ENCODE measurements around the gene EYA2. TPM values are rescaled to one million over a fixed set of nuclear protein-coding genes. Genes with fewer than 3 reads are reported as not detected.

Gene EYA2
- total and polyA plus RNA-seq, 2 donors (not counting 1 experiment from before 2014, with no cell fraction given), result 1.1 to 2.8 TPM

DNA sequence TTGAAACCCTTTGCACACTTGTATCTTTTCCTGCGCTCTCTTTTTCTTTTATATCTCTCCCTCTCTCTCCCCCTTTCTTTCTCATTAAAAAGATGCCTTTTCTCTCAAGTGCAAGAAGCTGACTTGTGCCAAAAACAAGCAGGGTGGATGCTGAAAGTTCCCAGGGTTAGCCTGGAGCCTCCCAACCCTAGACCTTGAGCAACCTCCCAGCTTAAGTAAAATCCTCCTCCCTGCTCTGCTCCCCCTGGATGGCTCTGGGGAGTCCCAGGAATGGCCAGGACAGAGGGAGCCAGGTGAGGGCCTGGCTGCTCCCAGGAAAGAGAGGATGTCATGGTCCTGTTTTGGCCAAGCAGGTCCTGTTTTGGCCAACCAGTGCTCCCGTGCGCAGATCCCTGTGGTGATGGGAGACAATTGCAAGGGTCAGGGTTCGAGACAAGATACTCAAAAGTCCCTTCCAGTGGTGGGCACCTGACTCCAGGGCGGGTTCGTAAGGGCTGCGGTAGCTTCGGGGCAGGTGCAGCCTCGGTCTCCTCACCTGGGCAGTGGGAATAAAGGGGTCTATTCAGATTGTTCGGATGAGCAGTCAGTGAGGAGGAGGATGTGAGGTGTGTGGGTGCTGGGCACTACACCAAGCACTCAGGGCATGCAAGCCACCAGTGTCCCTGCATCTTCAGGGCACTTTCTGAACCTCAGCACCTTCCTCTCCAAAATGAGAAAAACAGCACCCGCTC, 49.4 kb downstream of the EYA2 start:
- Histone ChIP-seq H3K79me2 (ENCODE audit: control insufficient read depth, insufficient read depth, low read length) (no peaks in the 10 kb centered on the region), H3K36me3 (replicated peaks in 1 of 2; ENCODE audit: control extremely low read depth in 1 of 2, control insufficient read depth in 1 of 2, extremely low read depth in 1 of 2, insufficient read depth in 2 of 2, low read length in 1 of 2) (no peaks in the 10 kb centered on the region), H3K9ac (ENCODE audit: low read length) (no peak overlapping the region), H3K9me3 (ENCODE audit: control extremely low read depth in 1 of 3, control insufficient read depth in 2 of 3, insufficient read depth in 1 of 3, low read length in 2 of 3) (no peaks in the 10 kb centered on the region), H4K20me1 (ENCODE audit: control insufficient read depth, insufficient read depth, low read length, poor library complexity, severe bottlenecking) (no peaks in the 10 kb centered on the region), H3K4me1 (ENCODE audit: control insufficient read depth in 2 of 2, insufficient read depth in 2 of 2, low read length in 2 of 2) (no peaks in the 10 kb centered on the region), H2AFZ (ENCODE audit: insufficient read depth, low read depth, low read length, poor library complexity, severe bottlenecking) (no peak overlapping the region), H3K27ac (ENCODE audit: low read length in 2 of 2) (no peak overlapping the region), H3K4me3 (ENCODE audit: control extremely low read depth in 1 of 5, extremely low read depth in 1 of 5, insufficient read depth in 1 of 5, low read depth in 2 of 5, low read length in 4 of 5) (no peak overlapping the region), H3K4me2 (replicated peaks; ENCODE audit: low read depth, low read length, poor library complexity, severe bottlenecking) (no peak overlapping the region), H3K27me3 (replicated peaks in 1 of 4; ENCODE audit: control extremely low read depth in 1 of 4, control insufficient read depth in 3 of 4, insufficient read depth in 4 of 4, low read length in 3 of 4) (peaks cover 0 to 2% (median 0%) of the 10 kb centered on the region in 4 experiments)
- DNase-seq, result no peak
- Mint-ChIP-seq H3K9me3 (ENCODE audit: insufficient read depth) (no peaks in the 10 kb centered on the region), H3K27me3 (peaks cover 3% of the 10 kb centered on the region), H3K4me1 (no peaks in the 10 kb centered on the region), H3K4me3 (no peak overlapping the region), H3K27ac (no peak overlapping the region)
- TF ChIP-seq, protein P1, sequence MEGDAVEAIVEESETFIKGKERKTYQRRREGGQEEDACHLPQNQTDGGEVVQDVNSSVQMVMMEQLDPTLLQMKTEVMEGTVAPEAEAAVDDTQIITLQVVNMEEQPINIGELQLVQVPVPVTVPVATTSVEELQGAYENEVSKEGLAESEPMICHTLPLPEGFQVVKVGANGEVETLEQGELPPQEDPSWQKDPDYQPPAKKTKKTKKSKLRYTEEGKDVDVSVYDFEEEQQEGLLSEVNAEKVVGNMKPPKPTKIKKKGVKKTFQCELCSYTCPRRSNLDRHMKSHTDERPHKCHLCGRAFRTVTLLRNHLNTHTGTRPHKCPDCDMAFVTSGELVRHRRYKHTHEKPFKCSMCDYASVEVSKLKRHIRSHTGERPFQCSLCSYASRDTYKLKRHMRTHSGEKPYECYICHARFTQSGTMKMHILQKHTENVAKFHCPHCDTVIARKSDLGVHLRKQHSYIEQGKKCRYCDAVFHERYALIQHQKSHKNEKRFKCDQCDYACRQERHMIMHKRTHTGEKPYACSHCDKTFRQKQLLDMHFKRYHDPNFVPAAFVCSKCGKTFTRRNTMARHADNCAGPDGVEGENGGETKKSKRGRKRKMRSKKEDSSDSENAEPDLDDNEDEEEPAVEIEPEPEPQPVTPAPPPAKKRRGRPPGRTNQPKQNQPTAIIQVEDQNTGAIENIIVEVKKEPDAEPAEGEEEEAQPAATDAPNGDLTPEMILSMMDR (IDR thresholded peaks at IDR 0.05), result no peak
- no peak for TF ChIP-seq EZH2 (IDR thresholded peaks at IDR 0.05; ENCODE audit: borderline replicate concordance, insufficient read depth, low read depth, low read length, poor library complexity, severe bottlenecking)
- CTCF ChIA-PET, result no interaction called here
- intact Hi-C loops (cut with micrococcal nuclease), result no loop called here
- 88% methylated on average over 7 of the region's 11 CpGs for WGBS (ENCODE audit: insufficient coverage)
- no peak for ATAC-seq (ENCODE audit: low read depth)
- POLR2A ChIA-PET, result no interaction called here

GRCh38 chr20:46945465-46945864, 50.8 kb downstream of the EYA2 start:
- Histone ChIP-seq H3K4me2 (replicated peaks; ENCODE audit: low read depth, low read length, poor library complexity, severe bottlenecking) (no peak overlapping the region), H3K9me3 (ENCODE audit: control extremely low read depth in 1 of 3, control insufficient read depth in 2 of 3, insufficient read depth in 1 of 3, low read length in 2 of 3) (no peaks in the 10 kb centered on the region), H3K27ac (ENCODE audit: low read length in 2 of 2) (no peak overlapping the region), H3K27me3 (replicated peaks in 1 of 4; ENCODE audit: control extremely low read depth in 1 of 4, control insufficient read depth in 3 of 4, insufficient read depth in 4 of 4, low read length in 3 of 4) (peaks cover 0 to 2% (median 0%) of the 10 kb centered on the region in 4 experiments), H3K9ac (ENCODE audit: low read length) (no peak overlapping the region), H3K36me3 (replicated peaks in 1 of 2; ENCODE audit: control extremely low read depth in 1 of 2, control insufficient read depth in 1 of 2, extremely low read depth in 1 of 2, insufficient read depth in 2 of 2, low read length in 1 of 2) (no peaks in the 10 kb centered on the region), H3K4me3 (ENCODE audit: control extremely low read depth in 1 of 5, extremely low read depth in 1 of 5, insufficient read depth in 1 of 5, low read depth in 2 of 5, low read length in 4 of 5) (no peak overlapping the region), H2AFZ (ENCODE audit: insufficient read depth, low read depth, low read length, poor library complexity, severe bottlenecking) (no peak overlapping the region), H3K4me1 (ENCODE audit: control insufficient read depth in 2 of 2, insufficient read depth in 2 of 2, low read length in 2 of 2) (no peaks in the 10 kb centered on the region), H4K20me1 (ENCODE audit: control insufficient read depth, insufficient read depth, low read length, poor library complexity, severe bottlenecking) (no peaks in the 10 kb centered on the region), H3K79me2 (ENCODE audit: control insufficient read depth, insufficient read depth, low read length) (no peaks in the 10 kb centered on the region)
- intact Hi-C loops (cut with micrococcal nuclease), result no loop called here
- TF ChIP-seq, protein P1 (IDR thresholded peaks at IDR 0.05), result no peak
- no peak for TF ChIP-seq EZH2 (IDR thresholded peaks at IDR 0.05; ENCODE audit: borderline replicate concordance, insufficient read depth, low read depth, low read length, poor library complexity, severe bottlenecking)
- Mint-ChIP-seq H3K9me3 (ENCODE audit: insufficient read depth) (no peaks in the 10 kb centered on the region), H3K27me3 (peaks cover 3% of the 10 kb centered on the region), H3K4me3 (no peak overlapping the region), H3K4me1 (no peaks in the 10 kb centered on the region), H3K27ac (no peak overlapping the region)
- CTCF ChIA-PET, result no interaction called here
- 71% methylated on average over 6 of the region's 9 CpGs for WGBS (ENCODE audit: insufficient coverage)
- ATAC-seq (ENCODE audit: low read depth) (no peak), DNase-seq (no peak)
- POLR2A ChIA-PET, result no interaction called here

Measured in B cell (primary cell).